ENCODE data around the gene PCDHGC5. TPM values are rescaled to one million over a fixed set of nuclear protein-coding genes. Genes with fewer than 3 reads are reported as not detected.
A peak's percentile ranks its signal among the peaks of the same experiment; 100 is the strongest.

Gene PCDHGC5
- total RNA-seq: not detected
- not detected for polyA plus RNA-seq
- 0 to 0.14 (median 0) reads per million in 6 experiments for total RNA-seq

DNA sequence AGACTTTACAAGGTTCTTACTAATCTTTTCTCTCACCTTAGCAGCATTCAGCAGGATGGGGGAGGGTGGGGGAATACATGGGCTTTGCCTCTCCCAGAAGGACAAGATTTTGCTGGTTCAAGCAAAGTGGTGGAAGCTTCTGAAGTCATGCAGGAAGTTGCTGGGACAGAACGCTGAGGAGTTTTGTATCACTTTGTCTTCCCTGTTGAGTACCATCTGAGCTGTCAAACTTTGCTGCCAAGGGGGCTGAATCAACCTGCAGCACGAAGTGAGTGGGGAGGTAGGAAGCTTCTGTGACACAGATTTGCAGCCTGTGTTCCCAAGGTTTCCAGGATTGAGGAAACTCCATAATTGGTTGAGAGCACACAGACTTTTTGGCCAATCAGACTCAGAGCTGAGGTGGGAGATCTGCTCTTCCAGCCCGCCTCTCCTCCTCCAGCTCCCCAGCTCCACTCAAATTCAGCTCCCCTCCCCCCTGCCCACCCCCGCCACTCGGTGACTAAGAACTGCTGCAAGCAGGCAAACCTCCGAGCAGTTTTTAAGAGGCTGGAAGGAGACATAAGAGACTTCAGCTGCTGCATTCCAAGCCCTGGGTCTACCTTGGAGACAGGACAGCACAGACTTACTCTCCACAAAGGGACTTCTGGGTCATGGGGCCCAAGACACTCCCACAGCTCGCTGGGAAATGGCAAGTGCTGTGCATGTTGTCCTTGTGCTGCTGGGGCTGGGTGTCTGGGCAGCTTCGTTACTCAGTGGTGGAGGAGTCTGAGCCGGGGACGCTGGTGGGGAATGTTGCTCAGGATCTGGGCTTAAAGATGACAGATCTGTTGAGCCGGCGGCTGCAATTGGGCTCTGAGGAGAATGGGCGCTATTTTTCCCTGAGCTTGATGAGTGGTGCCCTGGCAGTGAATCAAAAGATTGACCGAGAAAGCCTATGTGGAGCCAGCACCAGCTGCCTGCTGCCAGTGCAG, at the start of gene PCDHGC5:
PCDHGC5 (plus strand) TSS at position 491 of the 971 bp plus-strand sequence; CDS start at position 651, 160 bp downstream.
- no peak for DNase-seq

DNA sequence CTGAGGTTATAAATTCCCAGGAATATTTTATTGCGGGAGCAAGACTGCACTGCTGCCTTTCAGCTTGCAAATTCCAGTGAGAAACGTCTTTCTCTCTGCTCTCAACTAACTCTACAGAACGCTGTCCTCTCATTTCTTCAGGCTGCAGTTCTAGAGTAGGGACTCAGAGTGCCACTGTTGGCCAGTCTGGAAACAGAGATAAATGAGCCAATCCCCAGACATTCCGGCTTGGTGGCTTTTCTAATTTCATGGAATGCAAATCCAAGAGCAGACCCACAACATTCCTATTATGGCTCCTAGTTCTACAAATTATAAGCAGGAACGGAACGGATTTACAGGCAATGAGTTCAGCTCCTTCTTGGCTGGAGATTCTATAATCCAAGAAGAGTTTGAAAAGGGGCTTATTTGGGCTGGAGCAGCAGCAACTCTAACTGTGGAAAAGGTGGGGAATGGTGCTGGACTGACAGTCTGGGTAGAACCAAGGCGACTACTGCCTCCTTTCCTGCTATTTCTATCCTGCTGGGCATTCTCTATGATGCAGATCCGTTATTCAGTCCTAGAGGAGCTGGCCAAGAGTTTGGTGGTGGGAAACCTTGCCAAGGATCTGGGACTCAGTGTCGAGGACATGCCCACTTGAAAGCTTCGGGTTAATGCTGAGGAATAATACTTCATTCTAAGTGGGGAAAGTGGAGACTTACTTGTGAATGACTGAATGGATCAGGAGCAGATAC, 49.3 kb upstream of the PCDHGC5 start:
- H3K4me1 Mint-ChIP-seq: no peaks in the 10 kb centered on the region
- no peak overlapping the region for H3K4me3 Mint-ChIP-seq
- POLR2A ChIA-PET: no interaction called here
- peaks cover under 1 to 19% (median 10%) of the 10 kb centered on the region in 3 donors for H3K36me3 Mint-ChIP-seq
- no peak for ATAC-seq
- peaks cover 14 to 48% (median 16%) of the 10 kb centered on the region in 5 donors for H3K27me3 Mint-ChIP-seq
- no peak for DNase-seq
- peaks cover 0 to 30% (median 10%) of the 10 kb centered on the region in 9 donors for H3K9me3 Mint-ChIP-seq
- no peak overlapping the region for H3K27ac Mint-ChIP-seq

More for the DNA sequence above, at the start of gene PCDHGC5:
- Mint-ChIP-seq H3K27ac (peak within 1 kb of the TSS in 1 of 10 donors; percentile 71), H3K4me1 (peaks cover 15 to 24% (median 22%) of the 10 kb centered on the region in 4 donors), H3K4me3 (no peak within 1 kb of the TSS), H3K9me3 (peaks cover 0 to 10% (median 0%) of the 10 kb centered on the region in 9 donors), H3K36me3 (peaks cover 2 to 5% (median 4%) of the 10 kb centered on the region in 3 donors), H3K27me3 (peaks cover 46 to 97% (median 76%) of the 10 kb centered on the region in 5 donors)
- ATAC-seq: no peak
- POLR2A ChIA-PET: no interaction called here

DNA sequence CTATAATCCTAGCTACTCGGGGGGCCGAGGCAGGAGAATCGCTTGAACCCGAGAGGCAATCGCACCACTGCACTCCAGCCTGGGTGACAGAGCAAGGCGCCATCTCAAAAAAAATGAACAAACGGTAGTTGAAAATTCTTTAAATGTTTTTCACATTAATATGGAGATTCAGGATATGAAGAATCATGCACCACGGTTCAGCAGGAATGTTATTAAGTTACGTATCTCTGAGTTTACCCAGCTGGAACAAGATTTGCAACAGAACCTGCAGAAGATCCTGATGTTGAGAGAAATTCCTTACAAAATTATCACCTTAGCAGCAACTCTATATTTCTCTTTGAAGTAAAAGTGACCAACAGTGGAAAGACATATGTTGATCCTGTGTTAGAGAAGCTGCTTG, 48.5 kb upstream of the PCDHGC5 start:
- peaks cover 0 to 26% (median 9%) of the 10 kb centered on the region in 9 donors for H3K9me3 Mint-ChIP-seq
- peaks cover 14 to 47% (median 17%) of the 10 kb centered on the region in 5 donors for H3K27me3 Mint-ChIP-seq
- no peaks in the 10 kb centered on the region for H3K4me1 Mint-ChIP-seq
- DNase-seq (no peak), ATAC-seq (no peak)
- POLR2A ChIA-PET: no interaction called here
- no peak overlapping the region for H3K4me3 Mint-ChIP-seq
- H3K27ac Mint-ChIP-seq: no peak overlapping the region
- H3K36me3 Mint-ChIP-seq: peaks cover 0 to 17% (median 12%) of the 10 kb centered on the region in 3 donors

DNA sequence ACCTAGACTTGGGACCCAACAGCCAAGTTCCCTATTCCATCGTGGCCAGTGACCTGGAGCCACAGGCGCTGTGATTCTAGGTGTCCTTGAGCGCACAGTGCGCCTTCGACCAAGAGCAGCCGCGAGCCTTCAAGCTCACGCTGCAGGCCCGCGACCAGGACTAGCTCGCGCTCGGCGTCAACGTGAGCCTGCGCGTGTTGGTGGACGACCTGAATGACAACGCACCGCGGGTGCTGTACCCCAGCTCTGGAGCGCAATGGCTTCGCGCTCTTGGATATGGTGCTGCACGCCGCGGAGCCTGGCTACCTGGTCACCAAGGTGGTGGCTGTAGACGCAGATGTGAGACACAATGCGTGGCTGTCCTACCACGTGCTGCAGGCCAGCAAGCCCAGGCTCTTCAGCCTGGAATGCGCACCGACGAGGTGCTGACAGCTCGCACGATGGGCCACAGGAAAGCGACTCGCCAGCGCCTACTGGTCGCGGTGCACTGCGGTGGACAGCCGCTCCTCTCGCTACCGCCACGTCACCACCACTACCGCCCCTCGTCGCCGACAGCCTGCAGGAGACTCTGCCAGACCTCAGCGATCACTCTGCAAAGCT, 47.2 kb upstream of the PCDHGC5 start:
- Mint-ChIP-seq H3K36me3 (peaks cover 0 to 21% (median 10%) of the 10 kb centered on the region in 3 donors), H3K9me3 (peaks cover 0 to 21% (median 9%) of the 10 kb centered on the region in 9 donors)
- DNase-seq: no peak

DNA sequence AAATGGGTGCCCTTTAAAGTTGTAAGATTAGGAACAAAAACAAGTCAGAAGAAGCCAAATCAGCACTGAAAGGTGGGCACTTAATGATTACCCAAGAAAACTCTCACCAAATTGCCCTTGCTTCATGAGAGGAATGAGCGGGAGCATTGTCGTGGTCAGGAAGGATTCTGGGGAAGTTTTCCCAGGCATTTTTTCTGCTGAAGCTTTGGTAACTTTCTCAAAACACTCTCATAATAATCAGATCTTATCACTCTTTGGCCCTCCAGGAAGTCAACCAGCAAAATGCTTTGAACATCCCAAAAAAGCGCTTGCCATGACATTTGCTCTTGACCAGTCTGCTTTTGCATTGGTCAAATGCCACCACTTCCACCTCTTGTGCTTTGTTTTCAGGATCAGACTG, 23.5 kb upstream of the PCDHGC5 start:
- Mint-ChIP-seq H3K9me3 (peaks cover 0 to 18% (median 4%) of the 10 kb centered on the region in 9 donors), H3K27me3 (peaks cover 9 to 25% (median 17%) of the 10 kb centered on the region in 5 donors), H3K4me1 (no peaks in the 10 kb centered on the region), H3K36me3 (peaks cover 0 to 3% (median 0%) of the 10 kb centered on the region in 3 donors), H3K4me3 (no peak overlapping the region), H3K27ac (no peak overlapping the region)
- no peak for DNase-seq
- no peak for ATAC-seq
- POLR2A ChIA-PET: no interaction called here

More for the DNA sequence above, 47.2 kb upstream of the PCDHGC5 start:
- Mint-ChIP-seq H3K4me3 (no peak overlapping the region), H3K27me3 (peaks cover 17 to 47% (median 19%) of the 10 kb centered on the region in 5 donors), H3K27ac (no peak overlapping the region), H3K4me1 (no peaks in the 10 kb centered on the region)
- ATAC-seq: no peak
- POLR2A ChIA-PET: no interaction called here

DNA sequence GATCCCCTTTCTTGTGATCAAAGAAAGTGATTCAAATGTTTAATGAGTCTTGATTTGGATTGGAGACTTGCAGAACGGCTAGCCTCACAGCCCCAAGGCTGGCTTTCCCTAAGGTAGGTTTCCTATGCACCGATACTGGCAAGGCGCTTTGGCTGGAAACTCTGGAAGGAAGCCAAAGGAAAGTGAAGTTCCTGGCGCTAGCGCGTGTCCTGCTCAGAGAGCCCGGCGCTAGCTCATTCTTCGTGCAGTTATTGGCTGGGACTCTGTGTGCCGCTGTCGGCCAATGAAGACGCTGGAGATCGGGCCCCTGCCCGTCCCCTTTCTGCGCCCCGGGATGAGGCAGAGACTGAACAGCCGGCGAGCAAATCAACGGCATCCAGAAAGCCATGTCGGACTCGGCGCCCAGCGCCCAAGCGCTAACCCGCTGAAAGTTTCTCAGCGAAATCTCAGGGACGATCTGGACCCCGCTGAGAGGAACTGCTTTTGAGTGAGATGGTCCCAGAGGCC, 13.2 kb upstream of the PCDHGC5 start, which contains the start of gene PCDHGC3:
PCDHGC3 (plus strand) TSS at position 342 of the 507 bp plus-strand sequence; CDS start at position 493, 151 bp downstream.
- DNase-seq (peak in 3 of 10 donors; percentile 18 to 22 (median 20)), ATAC-seq (peak; percentile 74 to 92)
- peaks cover 32 to 64% (median 47%) of the 10 kb centered on the region in 5 donors for H3K27me3 Mint-ChIP-seq
- no peaks in the 10 kb centered on the region for H3K36me3 Mint-ChIP-seq
- POLR2A ChIA-PET: no interaction called here
- peak within 1 kb of the TSS in 3 of 10 donors; percentile 1 to 78 (median 9) for H3K27ac Mint-ChIP-seq
- H3K9me3 Mint-ChIP-seq: no peaks in the 10 kb centered on the region
- H3K4me1 Mint-ChIP-seq: peaks cover 10 to 31% (median 28%) of the 10 kb centered on the region in 4 donors
- peak within 1 kb of the TSS; percentile 83 to 93 (median 87) for H3K4me3 Mint-ChIP-seq

DNA sequence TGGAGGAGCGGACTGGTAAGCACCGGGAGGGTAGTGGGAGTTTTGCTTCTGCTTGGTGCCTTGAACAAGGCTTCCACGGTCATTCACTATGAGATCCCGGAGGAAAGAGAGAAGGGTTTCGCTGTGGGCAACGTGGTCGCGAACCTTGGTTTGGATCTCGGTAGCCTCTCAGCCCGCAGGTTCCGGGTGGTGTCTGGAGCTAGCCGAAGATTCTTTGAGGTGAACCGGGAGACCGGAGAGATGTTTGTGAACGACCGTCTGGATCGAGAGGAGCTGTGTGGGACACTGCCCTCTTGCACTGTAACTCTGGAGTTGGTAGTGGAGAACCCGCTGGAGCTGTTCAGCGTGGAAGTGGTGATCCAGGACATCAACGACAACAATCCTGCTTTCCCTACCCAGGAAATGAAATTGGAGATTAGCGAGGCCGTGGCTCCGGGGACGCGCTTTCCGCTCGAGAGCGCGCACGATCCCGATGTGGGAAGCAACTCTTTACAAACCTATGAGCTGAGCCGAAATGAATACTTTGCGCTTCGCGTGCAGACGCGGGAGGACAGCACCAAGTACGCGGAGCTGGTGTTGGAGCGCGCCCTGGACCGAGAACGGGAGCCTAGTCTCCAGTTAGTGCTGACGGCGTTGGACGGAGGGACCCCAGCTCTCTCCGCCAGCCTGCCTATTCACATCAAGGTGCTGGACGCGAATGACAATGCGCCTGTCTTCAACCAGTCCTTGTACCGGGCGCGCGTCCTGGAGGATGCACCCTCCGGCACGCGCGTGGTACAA, 12.6 kb upstream of the PCDHGC5 start:
- Mint-ChIP-seq H3K27me3 (peaks cover 32 to 70% (median 53%) of the 10 kb centered on the region in 5 donors), H3K36me3 (no peaks in the 10 kb centered on the region), H3K9me3 (no peaks in the 10 kb centered on the region), H3K27ac (peak overlapping the region in 2 of 10 donors; percentile 1 to 78), H3K4me1 (peaks cover 10 to 31% (median 28%) of the 10 kb centered on the region in 4 donors), H3K4me3 (peak overlapping the region; percentile 83 to 93 (median 87))
- DNase-seq (no peak), ATAC-seq (peak; percentile 35 to 36)
- POLR2A ChIA-PET: no interaction called here

DNA sequence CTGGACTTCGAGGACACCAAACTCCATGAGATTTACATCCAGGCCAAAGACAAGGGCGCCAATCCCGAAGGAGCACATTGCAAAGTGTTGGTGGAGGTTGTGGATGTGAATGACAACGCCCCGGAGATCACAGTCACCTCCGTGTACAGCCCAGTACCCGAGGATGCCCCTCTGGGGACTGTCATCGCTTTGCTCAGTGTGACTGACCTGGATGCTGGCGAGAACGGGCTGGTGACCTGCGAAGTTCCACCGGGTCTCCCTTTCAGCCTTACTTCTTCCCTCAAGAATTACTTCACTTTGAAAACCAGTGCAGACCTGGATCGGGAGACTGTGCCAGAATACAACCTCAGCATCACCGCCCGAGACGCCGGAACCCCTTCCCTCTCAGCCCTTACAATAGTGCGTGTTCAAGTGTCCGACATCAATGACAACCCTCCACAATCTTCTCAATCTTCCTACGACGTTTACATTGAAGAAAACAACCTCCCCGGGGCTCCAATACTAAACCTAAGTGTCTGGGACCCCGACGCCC, 11.8 kb upstream of the PCDHGC5 start:
- no peak overlapping the region for H3K27ac Mint-ChIP-seq
- ATAC-seq: no peak
- no peak for DNase-seq
- peaks cover 33 to 76% (median 57%) of the 10 kb centered on the region in 5 donors for H3K27me3 Mint-ChIP-seq
- H3K4me1 Mint-ChIP-seq: peaks cover 10 to 31% (median 28%) of the 10 kb centered on the region in 4 donors
- H3K36me3 Mint-ChIP-seq: no peaks in the 10 kb centered on the region
- H3K9me3 Mint-ChIP-seq: no peaks in the 10 kb centered on the region
- POLR2A ChIA-PET: no interaction called here
- peak overlapping the region; percentile 52 to 93 (median 87) for H3K4me3 Mint-ChIP-seq

DNA sequence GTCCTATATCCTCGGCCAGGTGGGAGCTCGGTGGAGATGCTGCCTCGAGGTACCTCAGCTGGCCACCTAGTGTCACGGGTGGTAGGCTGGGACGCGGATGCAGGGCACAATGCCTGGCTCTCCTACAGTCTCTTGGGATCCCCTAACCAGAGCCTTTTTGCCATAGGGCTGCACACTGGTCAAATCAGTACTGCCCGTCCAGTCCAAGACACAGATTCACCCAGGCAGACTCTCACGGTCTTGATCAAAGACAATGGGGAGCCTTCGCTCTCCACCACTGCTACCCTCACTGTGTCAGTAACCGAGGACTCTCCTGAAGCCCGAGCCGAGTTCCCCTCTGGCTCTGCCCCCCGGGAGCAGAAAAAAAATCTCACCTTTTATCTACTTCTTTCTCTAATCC, 11.1 kb upstream of the PCDHGC5 start:
- POLR2A ChIA-PET: no interaction called here
- ATAC-seq (no peak), DNase-seq (no peak)
- no peaks in the 10 kb centered on the region for H3K36me3 Mint-ChIP-seq
- H3K27ac Mint-ChIP-seq: no peak overlapping the region
- peak overlapping the region in 4 of 10 donors; percentile 14 to 93 (median 87) for H3K4me3 Mint-ChIP-seq
- H3K9me3 Mint-ChIP-seq: no peaks in the 10 kb centered on the region
- peaks cover 10 to 31% (median 28%) of the 10 kb centered on the region in 4 donors for H3K4me1 Mint-ChIP-seq
- peaks cover 38 to 83% (median 64%) of the 10 kb centered on the region in 5 donors for H3K27me3 Mint-ChIP-seq

DNA sequence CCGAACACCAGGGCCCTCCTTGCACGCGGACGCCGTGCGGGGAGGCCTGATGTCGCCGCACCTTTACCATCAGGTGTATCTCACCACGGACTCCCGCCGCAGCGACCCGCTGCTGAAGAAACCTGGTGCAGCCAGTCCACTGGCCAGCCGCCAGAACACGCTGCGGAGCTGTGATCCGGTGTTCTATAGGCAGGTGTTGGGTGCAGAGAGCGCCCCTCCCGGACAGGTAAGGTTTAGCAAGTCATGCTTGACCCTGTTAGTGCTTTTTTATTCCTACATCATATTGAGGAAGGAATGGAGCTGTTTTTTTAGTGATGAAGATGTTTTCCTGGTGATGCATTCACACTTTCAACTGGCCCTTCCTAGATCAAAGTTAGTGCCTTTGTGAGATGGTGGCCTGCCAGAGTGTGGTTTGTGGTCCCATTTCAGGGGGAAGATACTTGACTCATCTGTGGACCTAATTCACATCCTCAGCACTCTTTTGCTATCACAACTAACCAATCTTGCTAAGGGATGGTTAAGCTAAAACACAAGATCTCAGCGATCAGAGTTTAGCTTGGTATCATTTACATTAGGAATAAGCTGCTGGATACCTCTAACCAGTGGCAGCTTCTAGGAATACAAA, 10.4 kb upstream of the PCDHGC5 start:
- Mint-ChIP-seq H3K27ac (no peak overlapping the region), H3K4me1 (peaks cover 10 to 31% (median 28%) of the 10 kb centered on the region in 4 donors), H3K36me3 (no peaks in the 10 kb centered on the region), H3K4me3 (peak overlapping the region in 4 of 10 donors; percentile 3 to 83 (median 14)), H3K9me3 (no peaks in the 10 kb centered on the region), H3K27me3 (peaks cover 42 to 89% (median 70%) of the 10 kb centered on the region in 5 donors)
- ATAC-seq (no peak), DNase-seq (no peak)
- POLR2A ChIA-PET: no interaction called here

DNA sequence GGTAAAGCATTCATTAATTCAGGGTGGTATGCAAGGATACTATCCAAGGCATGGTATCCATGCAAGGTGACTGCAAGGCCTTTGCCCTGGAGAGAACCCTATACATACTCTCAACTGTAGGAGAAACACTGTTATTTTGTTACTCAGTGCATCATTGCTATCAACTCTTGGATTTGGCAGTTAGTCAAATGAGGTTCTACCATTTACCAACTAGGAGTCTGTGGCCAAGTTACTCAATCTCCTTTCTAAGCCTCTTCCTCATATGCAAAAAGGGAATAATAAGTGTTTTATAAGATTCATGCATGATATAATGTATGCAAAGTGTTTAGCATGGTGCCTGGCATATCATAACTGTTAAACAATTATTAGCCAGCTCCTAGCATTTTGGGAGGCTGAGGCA, 9.1 kb upstream of the PCDHGC5 start:
- Mint-ChIP-seq H3K9me3 (no peaks in the 10 kb centered on the region), H3K4me3 (no peak overlapping the region), H3K36me3 (no peaks in the 10 kb centered on the region), H3K27ac (no peak overlapping the region), H3K27me3 (peaks cover 49 to 95% (median 81%) of the 10 kb centered on the region in 5 donors), H3K4me1 (peaks cover 14 to 39% (median 34%) of the 10 kb centered on the region in 4 donors)
- DNase-seq (no peak), ATAC-seq (no peak)
- POLR2A ChIA-PET: no interaction called here

All from naive thymus-derived CD8-positive, alpha-beta T cell (primary cell).